ENCODE data around the gene LCTL.

The LCTL gene

GRCh38 chr15:66587749-66588148, 22.0 kb upstream of the LCTL start:
- WGBS = 76% methylated on average over 5 of the region's 5 CpGs

GRCh38 chr15:66587020-66587419, 21.2 kb upstream of the LCTL start:
- Histone ChIP-seq H4K91ac (ENCODE audit: low read length) (no peak overlapping the region), H3K4me1 (ENCODE audit: control insufficient read depth, insufficient read depth, low read depth, low read length) (no peaks in the 10 kb centered on the region)

More at GRCh38 chr15:66587749-66588148, 22.0 kb upstream of the LCTL start:
- no peak overlapping the region for H4K91ac ChIP-seq (ENCODE audit: low read length)
- no peak overlapping the region for H3K4ac ChIP-seq (ENCODE audit: low read depth in 1 of 2, low read length in 2 of 2)
- no peak overlapping the region for H3K4me2 ChIP-seq (ENCODE audit: low read length, poor library complexity, severe bottlenecking)
- DNase-seq = no peak
- H2AFZ ChIP-seq (ENCODE audit: low read depth, low read length) = no peak overlapping the region
- H2BK12ac ChIP-seq (ENCODE audit: low read length in 2 of 2) = peak overlapping the region in 1 of 2 experiments; percentile 1
- H2AK5ac ChIP-seq (ENCODE audit: low read length, severe bottlenecking) = no peak overlapping the region
- H3K4me3 ChIP-seq (ENCODE audit: insufficient read depth in 1 of 2, low read depth in 1 of 2, low read length in 2 of 2) = no peak overlapping the region
- H3K23ac ChIP-seq (ENCODE audit: low read length in 2 of 2) = no peak overlapping the region
- H3K9ac ChIP-seq (ENCODE audit: low read length) = no peak overlapping the region
- no peak overlapping the region for H2BK5ac ChIP-seq (ENCODE audit: low read depth, low read length, poor library complexity, severe bottlenecking)
- H2BK15ac ChIP-seq (ENCODE audit: low read depth, poor library complexity, severe bottlenecking) = no peak overlapping the region
- H3K9me3 ChIP-seq (ENCODE audit: control insufficient read depth, low read length) = no peaks in the 10 kb centered on the region
- peaks cover 15 to 40% of the 10 kb centered on the region in 2 experiments for H3K27me3 ChIP-seq (ENCODE audit: control insufficient read depth in 1 of 2, insufficient read depth in 1 of 2, low read length in 2 of 2)
- no peak overlapping the region for H3K14ac ChIP-seq (ENCODE audit: low read length in 2 of 2)
- no peaks in the 10 kb centered on the region for H3K36me3 ChIP-seq (ENCODE audit: control insufficient read depth in 1 of 2, insufficient read depth in 2 of 2, low read depth in 1 of 2, low read length in 2 of 2)
- H3K27ac ChIP-seq (ENCODE audit: low read length, poor library complexity, severe bottlenecking) = no peak overlapping the region
- no peak overlapping the region for H2BK120ac ChIP-seq (ENCODE audit: low read depth, low read length)
- H3K18ac ChIP-seq (ENCODE audit: low read depth in 1 of 2, low read length in 2 of 2) = no peak overlapping the region
- no peaks in the 10 kb centered on the region for H3K79me1 ChIP-seq (replicated peaks; ENCODE audit: low read length, poor library complexity, severe bottlenecking)
- H4K8ac ChIP-seq (ENCODE audit: low read length) = no peak overlapping the region
- H3K4me1 ChIP-seq (ENCODE audit: control insufficient read depth, insufficient read depth, low read depth, low read length) = no peaks in the 10 kb centered on the region

GRCh38 chr15:66586155-66586976, 20.6 kb upstream of the LCTL start:
- no peak overlapping the region for H3K18ac ChIP-seq (ENCODE audit: low read depth in 1 of 2, low read length in 2 of 2)
- H3K4me2 ChIP-seq (ENCODE audit: low read length, poor library complexity, severe bottlenecking) = no peak overlapping the region
- H3K27me3 ChIP-seq (ENCODE audit: control insufficient read depth in 1 of 2, insufficient read depth in 1 of 2, low read length in 2 of 2) = peaks cover 15 to 38% of the 10 kb centered on the region in 2 experiments
- no peaks in the 10 kb centered on the region for H3K36me3 ChIP-seq (ENCODE audit: control insufficient read depth in 1 of 2, insufficient read depth in 2 of 2, low read depth in 1 of 2, low read length in 2 of 2)
- H2AFZ ChIP-seq (ENCODE audit: low read depth, low read length) = no peak overlapping the region
- no peaks in the 10 kb centered on the region for H3K9me3 ChIP-seq (ENCODE audit: control insufficient read depth, low read length)
- H2BK5ac ChIP-seq (ENCODE audit: low read depth, low read length, poor library complexity, severe bottlenecking) = no peak overlapping the region
- no peaks in the 10 kb centered on the region for H3K79me1 ChIP-seq (replicated peaks; ENCODE audit: low read length, poor library complexity, severe bottlenecking)
- H3K4ac ChIP-seq (ENCODE audit: low read depth in 1 of 2, low read length in 2 of 2) = no peak overlapping the region
- no peak overlapping the region for H2BK12ac ChIP-seq (ENCODE audit: low read length in 2 of 2)
- H3K27ac ChIP-seq (ENCODE audit: low read length, poor library complexity, severe bottlenecking) = no peak overlapping the region
- H4K91ac ChIP-seq (ENCODE audit: low read length) = no peak overlapping the region
- no peak overlapping the region for H3K23ac ChIP-seq (ENCODE audit: low read length in 2 of 2)
- no peak overlapping the region for H3K4me3 ChIP-seq (ENCODE audit: insufficient read depth in 1 of 2, low read depth in 1 of 2, low read length in 2 of 2)
- no peak for DNase-seq
- H3K14ac ChIP-seq (ENCODE audit: low read length in 2 of 2) = no peak overlapping the region
- no peak overlapping the region for H2BK120ac ChIP-seq (ENCODE audit: low read depth, low read length)
- no peak overlapping the region for H2AK5ac ChIP-seq (ENCODE audit: low read length, severe bottlenecking)
- H2BK15ac ChIP-seq (ENCODE audit: low read depth, poor library complexity, severe bottlenecking) = peak overlapping the region; percentile 97
- H3K9ac ChIP-seq (ENCODE audit: low read length) = no peak overlapping the region
- H3K4me1 ChIP-seq (ENCODE audit: control insufficient read depth, insufficient read depth, low read depth, low read length) = no peaks in the 10 kb centered on the region
- 82% methylated on average over 14 of the region's 17 CpGs for WGBS
- H4K8ac ChIP-seq (ENCODE audit: low read length) = no peak overlapping the region

More at GRCh38 chr15:66587020-66587419, 21.2 kb upstream of the LCTL start:
- Histone ChIP-seq H3K79me1 (replicated peaks; ENCODE audit: low read length, poor library complexity, severe bottlenecking) (no peaks in the 10 kb centered on the region), H2AFZ (ENCODE audit: low read depth, low read length) (no peak overlapping the region), H3K14ac (ENCODE audit: low read length in 2 of 2) (no peak overlapping the region), H3K18ac (ENCODE audit: low read depth in 1 of 2, low read length in 2 of 2) (no peak overlapping the region), H3K9ac (ENCODE audit: low read length) (no peak overlapping the region), H2BK120ac (ENCODE audit: low read depth, low read length) (no peak overlapping the region), H2BK5ac (ENCODE audit: low read depth, low read length, poor library complexity, severe bottlenecking) (no peak overlapping the region), H3K27ac (ENCODE audit: low read length, poor library complexity, severe bottlenecking) (no peak overlapping the region), H2BK12ac (ENCODE audit: low read length in 2 of 2) (no peak overlapping the region), H3K23ac (ENCODE audit: low read length in 2 of 2) (no peak overlapping the region), H4K8ac (ENCODE audit: low read length) (no peak overlapping the region), H3K4ac (ENCODE audit: low read depth in 1 of 2, low read length in 2 of 2) (no peak overlapping the region), H2BK15ac (ENCODE audit: low read depth, poor library complexity, severe bottlenecking) (no peak overlapping the region), H3K4me2 (ENCODE audit: low read length, poor library complexity, severe bottlenecking) (no peak overlapping the region), H3K9me3 (ENCODE audit: control insufficient read depth, low read length) (no peaks in the 10 kb centered on the region), H3K27me3 (ENCODE audit: control insufficient read depth in 1 of 2, insufficient read depth in 1 of 2, low read length in 2 of 2) (peaks cover 15 to 40% of the 10 kb centered on the region in 2 experiments), H3K36me3 (ENCODE audit: control insufficient read depth in 1 of 2, insufficient read depth in 2 of 2, low read depth in 1 of 2, low read length in 2 of 2) (no peaks in the 10 kb centered on the region), H2AK5ac (ENCODE audit: low read length, severe bottlenecking) (no peak overlapping the region), H3K4me3 (ENCODE audit: insufficient read depth in 1 of 2, low read depth in 1 of 2, low read length in 2 of 2) (no peak overlapping the region)
- DNase-seq = no peak

- Histone ChIP-seq H3K4me3 (ENCODE audit: insufficient read depth in 1 of 2, low read depth in 1 of 2, low read length in 2 of 2) (peak overlapping the region in 1 of 2 experiments; percentile 36), H3K27me3 (ENCODE audit: control insufficient read depth in 1 of 2, insufficient read depth in 1 of 2, low read length in 2 of 2) (peaks cover 0 to 7% of the 10 kb centered on the region in 2 experiments), H3K23ac (ENCODE audit: low read length in 2 of 2) (no peak overlapping the region), H3K18ac (ENCODE audit: low read depth in 1 of 2, low read length in 2 of 2) (no peak overlapping the region), H4K8ac (ENCODE audit: low read length) (peak overlapping the region; percentile 7), H3K14ac (ENCODE audit: low read length in 2 of 2) (no peak overlapping the region), H3K36me3 (ENCODE audit: control insufficient read depth in 1 of 2, insufficient read depth in 2 of 2, low read depth in 1 of 2, low read length in 2 of 2) (no peaks in the 10 kb centered on the region), H2BK12ac (ENCODE audit: low read length in 2 of 2) (no peak overlapping the region), H3K79me1 (replicated peaks; ENCODE audit: low read length, poor library complexity, severe bottlenecking) (no peaks in the 10 kb centered on the region), H3K4me2 (ENCODE audit: low read length, poor library complexity, severe bottlenecking) (no peak overlapping the region), H2BK5ac (ENCODE audit: low read depth, low read length, poor library complexity, severe bottlenecking) (no peak overlapping the region), H3K9ac (ENCODE audit: low read length) (no peak overlapping the region), H2AK5ac (ENCODE audit: low read length, severe bottlenecking) (no peak overlapping the region), H3K9me3 (ENCODE audit: control insufficient read depth, low read length) (no peaks in the 10 kb centered on the region), H2BK120ac (ENCODE audit: low read depth, low read length) (no peak overlapping the region), H2AFZ (ENCODE audit: low read depth, low read length) (no peak overlapping the region), H2BK15ac (ENCODE audit: low read depth, poor library complexity, severe bottlenecking) (no peak overlapping the region), H3K27ac (ENCODE audit: low read length, poor library complexity, severe bottlenecking) (no peak overlapping the region), H4K91ac (ENCODE audit: low read length) (no peak overlapping the region), H3K4ac (ENCODE audit: low read depth in 1 of 2, low read length in 2 of 2) (no peak overlapping the region), H3K4me1 (ENCODE audit: control insufficient read depth, insufficient read depth, low read depth, low read length) (peaks cover 5% of the 10 kb centered on the region)
- peak; percentile 5 for DNase-seq
- 92% methylated on average over 7 of the region's 9 CpGs for WGBS
Measured at GRCh38 chr15:66581972-66582537, 16.3 kb upstream of the LCTL start.

Measured in mesenchymal stem cell (in vitro differentiated cells and primary cell).